Heart left ventricle (tissue), 13 donors: ENCODE data around the gene SLC9A9.

Experiments used
- CTCF ChIP-seq, 12 donors: fragments of 200-600 bp; sonication (generic) in 4 of 12; IDR thresholded peaks; one replicate each; pipeline versions ENCODE4 v1.5.0 to v1.8.0; 2018 to 2022; ENCODE audit warnings: antibody characterized with exemption in 12 of 12, mild to moderate bottlenecking in 5 of 12
- POLR2A ChIP-seq, 2 donors: fragments of 450-650 bp; IDR thresholded peaks; one replicate each; pipeline ENCODE4 v1.6.1; 2017; ENCODE audit warnings: antibody characterized with exemption in 2 of 2, mild to moderate bottlenecking in 2 of 2, moderate library complexity in 2 of 2
- donor health status: ischemic (EF 13 %, LVEDD 7.1; RV severe dilation, severe dysfunction).
- donor health status: DM: no; HTN: yes; CAD: no.
- donor health status: DM: no; HTN: no; CAD: no.
- donor health status: ischemic (EF 25% LVEDD 6.9; RV normal size, moderate dysfunction).
- donor health status: ischemic (EF 25% LVEDD 5.7; RV mildly dilated, moderate dysfunction).
- donor health status: ischemic (EF 35%, LVEDD 5.7; RV mildly dilated, moderate dysfunction).
- donor health status: nonischemic (EF 11% LVEDD 7.7; RV severe dilation, severe dysfunction).
- donor health status: DM: yes; HTN: yes; CAD: no.
- donor health status: PGD.
- donor health status: ischemic (EF 29% LVEDD 5.4; RV normal size, mild dysfunction).
- donor health status: nonischemic (EF 23%, LVEDD 6.1; RV moderate dilation, normal function).

GRCh38 chr3:143751643-143752178 is 96.6 kb downstream of the SLC9A9 start:
- no peak for TF ChIP-seq CTCF (IDR thresholded peaks at IDR 0.05)
- TF ChIP-seq POLR2A (IDR thresholded peaks at IDR 0.05), result no peak
